MCF 10A (cell line): ENCODE results near the gene OR5A1. TPM values are rescaled to one million over a fixed set of nuclear protein-coding genes. Genes with fewer than 3 reads are reported as not detected.

ENCODE experiments used
- BruUV-seq: library from RNA; stranded (reverse); fragments of 400-500 nt; replicated peaks from 2 replicates; lab custom pipeline; 2021; lab: Mats Ljungman, UMichigan
- CTCF ChIA-PET: fragments of 300-600 bp; sonication (Branson Sonifier 250); formaldehyde crosslinking; extraction: SDS; loops from one replicate; lab custom pipeline; 2021; ENCODE audit warnings: antibody characterized with exemption, inconsistent platforms; lab: Yijun Ruan, JAX
- POLR2A ChIA-PET: fragments of 300-600, 350-650 bp; sonication (Branson Sonifier 250); formaldehyde crosslinking; extraction: SDS; loops from one replicate; lab custom pipeline; 2020; ENCODE audit warnings: antibody characterized with exemption, inconsistent platforms; lab: Yijun Ruan, JAX
- DNase-seq: peaks from one replicate; pipeline ENCODE4 v3.0.0-alpha.2; 2018; ENCODE audit not compliant: unreplicated experiment
- H3K27ac Mint-ChIP-seq: one replicate; pipeline ENCODE4 v1.8.0; 2022; ENCODE audit warnings: mild to moderate bottlenecking, low read depth, mixed read lengths; ENCODE audit not compliant: unreplicated experiment
- H3K27me3 Mint-ChIP-seq: one replicate; pipeline ENCODE4 v1.8.0; 2022; ENCODE audit warnings: mixed read lengths; ENCODE audit not compliant: insufficient read depth, unreplicated experiment
- H3K36me3 Mint-ChIP-seq: one replicate; pipeline ENCODE4 v1.8.0; 2022; ENCODE audit warnings: mild to moderate bottlenecking, moderate library complexity, mixed read lengths; ENCODE audit not compliant: insufficient read depth, unreplicated experiment
- H3K4me1 Mint-ChIP-seq: one replicate; pipeline ENCODE4 v1.8.0; 2022; ENCODE audit warnings: mixed read lengths; ENCODE audit not compliant: insufficient read depth, unreplicated experiment
- H3K4me3 Mint-ChIP-seq: one replicate; pipeline ENCODE4 v1.8.0; 2022; ENCODE audit warnings: mild to moderate bottlenecking, moderate library complexity, mixed read lengths; ENCODE audit not compliant: unreplicated experiment
- H3K9me3 Mint-ChIP-seq: one replicate; pipeline ENCODE4 v1.8.0; 2022; ENCODE audit warnings: mixed read lengths; ENCODE audit not compliant: unreplicated experiment
- CTCF ChIP-seq: fragments of 200-600 bp; IDR thresholded peaks from one replicate; pipeline ENCODE4 v1.8.0; 2022; ENCODE audit warnings: antibody characterized with exemption, mild to moderate bottlenecking; ENCODE audit not compliant: unreplicated experiment
- intact Hi-C: fragments of 100-400 bp; cut with micrococcal nuclease; formaldehyde crosslinking; loops from 2 replicates; pipeline ENCODE4 v1.14.1; 2022
- total RNA-seq: library from RNA; stranded (reverse); gene quantifications from 2 replicates; pipeline ENCODE4 v1.2.3, GENCODE V29; 2022

Gene OR5A1
- total RNA-seq, 1 experiment from 2014 or later: not detected

- no peak within 1 kb of the TSS for H3K27ac Mint-ChIP-seq
- no peak for TF ChIP-seq CTCF
- no TSS peak for BruUV-seq
- POLR2A ChIA-PET: no interaction called here
- intact Hi-C loops: no loop called here
- H3K27me3 Mint-ChIP-seq: peaks cover 27% of the 10 kb centered on the region
- no peaks in the 10 kb centered on the region for H3K4me1 Mint-ChIP-seq
- CTCF ChIA-PET: interaction anchor here (0.7 kb wide), 1 partner anchor 74 kb away, joined by 3 read pairs; no protein-coding TSS in a partner anchor
- DNase-seq: no peak
- no peaks in the 10 kb centered on the region for H3K36me3 Mint-ChIP-seq
- no peak within 1 kb of the TSS for H3K4me3 Mint-ChIP-seq
- no peaks in the 10 kb centered on the region for H3K9me3 Mint-ChIP-seq
Observed at GRCh38 chr11:59473015-59473414, 36.7 kb downstream of the OR5A1 start, which contains the start of gene OR4D10. Gene OR4D10 (plus strand): TSS chr11:59473315. CDS start chr11:59477430, 4,115 bp downstream.

DNA sequence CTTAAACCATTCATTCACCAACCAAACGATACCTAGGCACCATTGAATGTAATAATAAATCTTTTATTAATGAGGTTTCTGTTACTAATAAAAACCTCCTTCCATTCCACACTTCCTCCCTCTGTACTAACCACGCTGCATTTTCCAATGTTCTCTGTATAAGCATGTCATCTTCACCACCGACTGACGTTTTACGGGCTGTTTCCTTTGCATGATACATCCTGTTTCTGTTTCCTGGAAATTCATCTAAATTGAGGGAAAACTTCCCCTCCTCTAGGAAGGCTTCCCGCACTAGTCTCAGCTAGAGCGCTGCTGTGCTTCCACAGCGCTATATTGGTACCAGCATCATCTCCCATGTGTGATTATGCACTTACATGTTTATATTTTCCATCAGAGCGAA is 38.9 kb downstream of the OR5A1 start:
- H3K4me3 Mint-ChIP-seq: no peak overlapping the region
- CTCF ChIA-PET: no interaction called here
- intact Hi-C loops: no loop called here

DNA sequence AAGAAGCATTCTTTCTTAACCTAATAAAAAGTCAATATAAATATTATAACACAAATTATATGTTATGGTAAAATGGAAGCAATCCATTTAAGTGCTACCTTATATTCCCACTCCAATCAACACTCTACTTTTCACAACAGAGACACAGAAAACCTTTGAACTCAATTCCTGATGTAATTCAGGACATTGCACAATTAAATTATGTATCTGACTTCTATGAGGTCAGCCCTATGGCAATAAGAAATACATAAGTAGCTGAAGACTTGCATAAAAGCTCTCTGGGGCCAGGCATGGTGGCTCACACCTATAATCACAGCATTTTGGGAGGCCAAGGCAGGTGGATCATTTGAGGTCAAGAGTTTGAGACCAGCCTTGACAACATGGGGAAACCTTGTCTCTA is 43.6 kb downstream of the OR5A1 start:
- no peak for TF ChIP-seq CTCF
- BruUV-seq: no TSS peak
- ChIA-PET CTCF (interaction anchor here (0.6 kb wide), 1 partner anchor 34 kb away, joined by 3 read pairs; no protein-coding TSS in a partner anchor), POLR2A (no interaction called here)
- Mint-ChIP-seq H3K36me3 (no peaks in the 10 kb centered on the region), H3K4me1 (no peaks in the 10 kb centered on the region), H3K27me3 (peaks cover 43% of the 10 kb centered on the region), H3K9me3 (no peaks in the 10 kb centered on the region), H3K4me3 (no peak overlapping the region), H3K27ac (no peak overlapping the region)
- intact Hi-C loops: no loop called here
- no peak for DNase-seq

More for the DNA sequence above, 38.9 kb downstream of the OR5A1 start:
- TF ChIP-seq CTCF: no peak
- Mint-ChIP-seq H3K27me3 (peaks cover 41% of the 10 kb centered on the region), H3K4me1 (no peaks in the 10 kb centered on the region), H3K27ac (no peak overlapping the region), H3K36me3 (no peaks in the 10 kb centered on the region), H3K9me3 (no peaks in the 10 kb centered on the region)
- POLR2A ChIA-PET: no interaction called here
- no TSS peak for BruUV-seq
- no peak for DNase-seq

GRCh38 chr11:59480359-59480758 is 44.1 kb downstream of the OR5A1 start:
- ChIA-PET CTCF (no interaction called here), POLR2A (no interaction called here)
- Mint-ChIP-seq H3K36me3 (no peaks in the 10 kb centered on the region), H3K9me3 (no peaks in the 10 kb centered on the region), H3K4me3 (no peak overlapping the region), H3K27ac (no peak overlapping the region), H3K4me1 (no peaks in the 10 kb centered on the region), H3K27me3 (peaks cover 47% of the 10 kb centered on the region)
- no peak for DNase-seq
- no peak for TF ChIP-seq CTCF
- intact Hi-C loops: no loop called here
- BruUV-seq: no TSS peak

Other genes with a start within 250 kb of the OR5A1 start
- gene MPEG1, start 223.5 kb upstream of the OR5A1 start, total RNA-seq: not detected in 2 replicates
- gene OR5AN1, start 77.6 kb upstream of the OR5A1 start, total RNA-seq: not detected in 2 replicates
- gene OR5A2, start 10.1 kb upstream of the OR5A1 start, total RNA-seq: not detected in 2 replicates
- not detected in 2 replicates for gene OR4D6, start 20.5 kb downstream of the OR5A1 start, total RNA-seq
- not detected in 2 replicates for gene OR4D10, start 36.8 kb downstream of the OR5A1 start, total RNA-seq
- gene OR4D11, start 67.1 kb downstream of the OR5A1 start, total RNA-seq: not detected in 2 replicates
- gene OR4D9, start 75.1 kb downstream of the OR5A1 start, total RNA-seq: not detected in 2 replicates
- gene OSBP, start 179.3 kb downstream of the OR5A1 start, total RNA-seq: 73.7 and 76.1 TPM in 2 replicates
- gene PATL1, start 232.6 kb downstream of the OR5A1 start, total RNA-seq: 42.6 and 49.6 TPM in 2 replicates